K562 (cell line): ENCODE data around the gene PRDX2. TPM values are rescaled to one million over a fixed set of nuclear protein-coding genes. Genes with fewer than 3 reads are reported as not detected.

Source experiments
- CCAR2 ChIP-seq: fragments of 200-400 bp; formaldehyde crosslinking; IDR thresholded peaks from 2 replicates; pipeline ENCODE4 v1.6.1; 2017; ENCODE audit warnings: mild to moderate bottlenecking, low read depth, low read length
- CREB3L1 ChIP-seq: fragments of 450-650 bp; IDR thresholded peaks from 2 replicates; pipeline ENCODE4 v1.6.1; 2014; ENCODE audit warnings: low read depth, mild to moderate bottlenecking, moderate library complexity, borderline replicate concordance
- HMG20A ChIP-seq: fragments of 450-650 bp; formaldehyde crosslinking; conservative IDR thresholded peaks from 2 replicates; pipeline ENCODE4 v1.4.0; 2020; ENCODE audit warnings: mild to moderate bottlenecking, mixed read lengths
- HNRNPH1 ChIP-seq: fragments of 200-400 bp; formaldehyde crosslinking; optimal IDR thresholded peaks from 2 replicates; pipeline ENCODE3; 2017; ENCODE audit warnings: low read depth, mild to moderate bottlenecking, low read length, moderate library complexity
- HSF4 ChIP-seq: fragments of 250-450 bp; sonication (Bioruptor Pico); IDR thresholded peaks from 2 replicates; pipeline ENCODE4 v2.1.2; 2022; ENCODE audit warnings: mild to moderate bottlenecking, moderate library complexity, borderline replicate concordance
- KLF6 ChIP-seq: fragments of 250-450 bp; sonication (Bioruptor Pico); IDR thresholded peaks from 2 replicates; pipeline ENCODE4 v1.4.0; 2020; ENCODE audit warnings: mild to moderate bottlenecking, moderate library complexity, borderline replicate concordance
- RFX1 ChIP-seq: fragments of 450-650 bp; IDR thresholded peaks from 2 replicates; pipeline ENCODE4 v1.6.1; 2016; ENCODE audit warnings: mild to moderate bottlenecking, moderate library complexity
- SAFB ChIP-seq: fragments of 200-400 bp; formaldehyde crosslinking; IDR thresholded peaks from 2 replicates; pipeline ENCODE4 v1.6.1; 2017; ENCODE audit warnings: low read depth, low read length, borderline replicate concordance
- SRSF1 ChIP-seq: fragments of 200-400 bp; formaldehyde crosslinking; IDR thresholded peaks from 2 replicates; pipeline ENCODE4 v1.6.1; 2017; ENCODE audit warnings: mild to moderate bottlenecking, low read depth, low read length, moderate library complexity
- TGIF2 ChIP-seq: sonication (generic); formaldehyde crosslinking; IDR thresholded peaks from 2 replicates; pipeline ENCODE4 v1.8.1; 2022; ENCODE audit warnings: mild to moderate bottlenecking, missing genetic modification reagents, moderate library complexity
- ZFX ChIP-seq: sonication (generic); formaldehyde crosslinking; IDR thresholded peaks from 2 replicates; pipeline ENCODE4 v1.8.0; 2022; ENCODE audit warnings: mild to moderate bottlenecking, missing genetic modification reagents, moderate library complexity
- ZMIZ1 ChIP-seq, 2 experiments: fragments of 150-350 bp in 1 of 2; IDR thresholded peaks; 2 replicates each; pipeline ENCODE4 v1.6.1; 2012 to 2016; ENCODE audit warnings: low read depth in 2 of 2, low read length in 2 of 2, mild to moderate bottlenecking in 1 of 2, moderate library complexity in 1 of 2
- ZNF23 ChIP-seq: fragments of 250-450 bp; sonication (Bioruptor Pico); IDR thresholded peaks from 2 replicates; pipeline ENCODE4 v1.4.0; 2020; ENCODE audit warnings: mild to moderate bottlenecking
- polyA plus RNA-seq, 8 experiments: library from polyadenylated mRNA; depleted of rRNA in 4 of 8; stranded (reverse) in 5 of 8; unstranded in 3 of 8; fragments of >200 nt; fragmentation: Nextera tagmentation in 2 of 8; fragmentation: Illumina TruSeq in 1 of 8; extraction: Ambion mirVana in 2 of 8; extraction: Trizol in 1 of 8; gene quantifications; 2 replicates each; pipeline versions ENCODE4 v1.2.1 to v1.2.3, GENCODE V29; 2011 to 2014; ENCODE audit warnings: inconsistent platforms in 1 of 8, missing spikeins in 1 of 8
- total RNA-seq, 7 experiments: library from RNA; depleted of rRNA in 6 of 7; stranded (reverse); fragments of >200 nt in 6 of 7; fragmentation: Illumina TruSeq in 2 of 7; extraction: Trizol in 2 of 7; gene quantifications; 2 replicates each; pipeline versions ENCODE4 v1.2.1 to v1.2.3, GENCODE V29; 2011 to 2021; ENCODE audit warnings: low replicate concordance in 1 of 7
- TF ChIP-seq, protein P1 (sequence below): sonication (generic); formaldehyde crosslinking; IDR thresholded peaks from 2 replicates; pipeline ENCODE4 v1.9.0; 2022; ENCODE audit warnings: mild to moderate bottlenecking, missing genetic modification reagents
- TF ChIP-seq, protein P2 (sequence below): fragments of 250-450 bp; sonication (Bioruptor Pico); IDR thresholded peaks from 2 replicates; pipeline ENCODE4 v1.4.0; 2020; ENCODE audit warnings: mild to moderate bottlenecking, moderate library complexity, borderline replicate concordance
- TF ChIP-seq, protein P3 (sequence below): IDR thresholded peaks from 2 replicates; pipeline ENCODE4 v1.6.1; 2016; ENCODE audit warnings: missing genetic modification characterization, missing compliant biosample characterization

PRDX2 gene
- total and polyA plus RNA-seq, 9 of the 15 experiments (the other 6 are each of a cell fraction or from before 2014, with no cell fraction given): 206 to 1,183 (median 415) TPM

- TF ChIP-seq, protein P1, sequence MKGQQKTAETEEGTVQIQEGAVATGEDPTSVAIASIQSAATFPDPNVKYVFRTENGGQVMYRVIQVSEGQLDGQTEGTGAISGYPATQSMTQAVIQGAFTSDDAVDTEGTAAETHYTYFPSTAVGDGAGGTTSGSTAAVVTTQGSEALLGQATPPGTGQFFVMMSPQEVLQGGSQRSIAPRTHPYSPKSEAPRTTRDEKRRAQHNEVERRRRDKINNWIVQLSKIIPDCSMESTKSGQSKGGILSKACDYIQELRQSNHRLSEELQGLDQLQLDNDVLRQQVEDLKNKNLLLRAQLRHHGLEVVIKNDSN (CRISPR knock-in tag): peak; percentile 54
- TF ChIP-seq, protein P2, sequence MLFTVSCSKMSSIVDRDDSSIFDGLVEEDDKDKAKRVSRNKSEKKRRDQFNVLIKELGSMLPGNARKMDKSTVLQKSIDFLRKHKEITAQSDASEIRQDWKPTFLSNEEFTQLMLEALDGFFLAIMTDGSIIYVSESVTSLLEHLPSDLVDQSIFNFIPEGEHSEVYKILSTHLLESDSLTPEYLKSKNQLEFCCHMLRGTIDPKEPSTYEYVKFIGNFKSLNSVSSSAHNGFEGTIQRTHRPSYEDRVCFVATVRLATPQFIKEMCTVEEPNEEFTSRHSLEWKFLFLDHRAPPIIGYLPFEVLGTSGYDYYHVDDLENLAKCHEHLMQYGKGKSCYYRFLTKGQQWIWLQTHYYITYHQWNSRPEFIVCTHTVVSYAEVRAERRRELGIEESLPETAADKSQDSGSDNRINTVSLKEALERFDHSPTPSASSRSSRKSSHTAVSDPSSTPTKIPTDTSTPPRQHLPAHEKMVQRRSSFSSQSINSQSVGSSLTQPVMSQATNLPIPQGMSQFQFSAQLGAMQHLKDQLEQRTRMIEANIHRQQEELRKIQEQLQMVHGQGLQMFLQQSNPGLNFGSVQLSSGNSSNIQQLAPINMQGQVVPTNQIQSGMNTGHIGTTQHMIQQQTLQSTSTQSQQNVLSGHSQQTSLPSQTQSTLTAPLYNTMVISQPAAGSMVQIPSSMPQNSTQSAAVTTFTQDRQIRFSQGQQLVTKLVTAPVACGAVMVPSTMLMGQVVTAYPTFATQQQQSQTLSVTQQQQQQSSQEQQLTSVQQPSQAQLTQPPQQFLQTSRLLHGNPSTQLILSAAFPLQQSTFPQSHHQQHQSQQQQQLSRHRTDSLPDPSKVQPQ: no peak
- 0 out of 4 replicates have a peak, but pooled peaks of 1 of the 2 experiments have one; percentile 12 for TF ChIP-seq ZMIZ1 (IDR thresholded peaks at IDR 0.05; ENCODE audit: low read depth in 2 of 2, low read length in 2 of 2)
- no peak for TF ChIP-seq CCAR2
- no peak for TF ChIP-seq HNRNPH1
- TF ChIP-seq SRSF1: no peak
- no peak for TF ChIP-seq HSF4 (CRISPR knock-in tag)
- TF ChIP-seq SAFB: peak; percentile 71
- peak; percentile 57; the same call in 1 of the 2 replicates for TF ChIP-seq CREB3L1
- TF ChIP-seq HMG20A: no peak
- TF ChIP-seq TGIF2: 0 out of 2 replicates have a peak, but pooled peaks have one; percentile 20
- no peak for TF ChIP-seq RFX1
- TF ChIP-seq KLF6 (CRISPR knock-in tag): no peak
- TF ChIP-seq ZFX: peak; percentile 44; the same call in 1 of the 2 replicates
- TF ChIP-seq, protein P3, sequence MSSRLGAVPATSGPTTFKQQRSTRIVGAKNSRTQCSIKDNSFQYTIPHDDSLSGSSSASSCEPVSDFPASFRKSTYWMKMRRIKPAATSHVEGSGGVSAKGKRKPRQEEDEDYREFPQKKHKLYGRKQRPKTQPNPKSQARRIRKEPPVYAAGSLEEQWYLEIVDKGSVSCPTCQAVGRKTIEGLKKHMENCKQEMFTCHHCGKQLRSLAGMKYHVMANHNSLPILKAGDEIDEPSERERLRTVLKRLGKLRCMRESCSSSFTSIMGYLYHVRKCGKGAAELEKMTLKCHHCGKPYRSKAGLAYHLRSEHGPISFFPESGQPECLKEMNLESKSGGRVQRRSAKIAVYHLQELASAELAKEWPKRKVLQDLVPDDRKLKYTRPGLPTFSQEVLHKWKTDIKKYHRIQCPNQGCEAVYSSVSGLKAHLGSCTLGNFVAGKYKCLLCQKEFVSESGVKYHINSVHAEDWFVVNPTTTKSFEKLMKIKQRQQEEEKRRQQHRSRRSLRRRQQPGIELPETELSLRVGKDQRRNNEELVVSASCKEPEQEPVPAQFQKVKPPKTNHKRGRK: no peak
- TF ChIP-seq ZNF23 (CRISPR knock-in tag): no peak
Measured at GRCh38 chr19:12793290-12794195, 8.1 kb downstream of the PRDX2 start (continued).
